ENCODE measurements around the gene ZSCAN26. TPM values are rescaled to one million over a fixed set of nuclear protein-coding genes. Genes with fewer than 3 reads are reported as not detected.

The ZSCAN26 gene
- polyA plus RNA-seq, 1 of the 3 experiments (the other 2 are of a cell fraction): 11.0 TPM

GRCh38 chr6:28312939-28313338 is 46.0 kb downstream of the ZSCAN26 start (continued):
- TF ChIP-seq CTCF (IDR thresholded peaks at IDR 0.05): no peak
- no peak for TF ChIP-seq IRF3 (IDR thresholded peaks at IDR 0.05; ENCODE audit: low read depth, low read length)
- TF ChIP-seq EP300 (IDR thresholded peaks at IDR 0.05; ENCODE audit: borderline replicate concordance in 1 of 2, low read depth in 1 of 2, low read length in 1 of 2): no peak

- Histone ChIP-seq H3K9me2 (no peaks in the 10 kb centered on the region), H3K36me3 (replicated peaks in 1 of 2; ENCODE audit: control insufficient read depth in 1 of 2, insufficient read depth in 2 of 2, low read length in 1 of 2) (no peaks in the 10 kb centered on the region), H3K4me3 (ENCODE audit: low read depth in 2 of 2, low read length in 1 of 2) (no peak overlapping the region), H3K9ac (no peak overlapping the region), H2AFZ (ENCODE audit: low read depth) (no peak overlapping the region), H3K4me2 (no peak overlapping the region), H3K27me3 (ENCODE audit: insufficient read depth) (no peaks in the 10 kb centered on the region), H3F3A (replicated peaks; ENCODE audit: insufficient read depth) (no peaks in the 10 kb centered on the region), H4K20me1 (ENCODE audit: insufficient read depth) (no peaks in the 10 kb centered on the region), H3K27ac (ENCODE audit: low read depth in 2 of 2, low read length in 1 of 2) (peak overlapping the region in 1 of 2 experiments; percentile 12; a peak in 1 of 4 replicates), H3K9me3 (no peaks in the 10 kb centered on the region), H3K79me2 (ENCODE audit: insufficient read depth) (no peaks in the 10 kb centered on the region), H3K4me1 (ENCODE audit: control insufficient read depth in 1 of 2, insufficient read depth in 2 of 2, low read depth in 1 of 2, low read length in 1 of 2) (peaks cover 0 to 8% of the 10 kb centered on the region in 2 experiments; a peak in 2 of 4 replicates)
- CTCF ChIA-PET: interaction anchor here (0.6 to 2.3 kb wide), 3 partner anchors 17 to 49 kb away, joined by 3 to 6 read pairs (median 5); no protein-coding TSS in a partner anchor
- DNase-seq: peak; percentile 55
- POLR2A ChIA-PET: interaction anchor here (2.3 kb wide), 1 partner anchor 20 kb away, joined by 8 read pairs; no protein-coding TSS in a partner anchor
- 48% methylated on average over 3 of the region's 3 CpGs for WGBS (ENCODE audit: low lambda C conversion rate)
- TF ChIP-seq TEAD4 (IDR thresholded peaks at IDR 0.05; ENCODE audit: borderline replicate concordance, insufficient read depth) (no peak), EP300 (IDR thresholded peaks at IDR 0.05; ENCODE audit: borderline replicate concordance in 1 of 2, low read depth in 1 of 2, low read length in 1 of 2) (peak in 1 of 2 experiments; percentile 51; a peak in 1 of 4 replicates), MEF2A (IDR thresholded peaks at IDR 0.05; ENCODE audit: borderline replicate concordance, low read depth) (no peak), FOSL2 (IDR thresholded peaks at IDR 0.05; ENCODE audit: borderline replicate concordance, low read depth) (no peak), YY1 (IDR thresholded peaks at IDR 0.05; ENCODE audit: low read depth) (no peak), CHD2 (IDR thresholded peaks at IDR 0.05; ENCODE audit: low read length, partially characterized antibody) (peak; percentile 47), SMC3 (IDR thresholded peaks at IDR 0.05; ENCODE audit: low read depth, low read length) (no peak), FOXM1 (IDR thresholded peaks at IDR 0.05; ENCODE audit: low read depth) (no peak), CTCF (IDR thresholded peaks at IDR 0.05) (no peak), RFX5 (IDR thresholded peaks at IDR 0.05; ENCODE audit: low read length) (no peak), EZH2phosphoT487 (IDR thresholded peaks at IDR 0.05; ENCODE audit: borderline replicate concordance, low read depth) (no peak), NFIC (IDR thresholded peaks at IDR 0.05; ENCODE audit: borderline replicate concordance) (peak; percentile 30; the same call in 1 of the 2 replicates), TCF12 (IDR thresholded peaks at IDR 0.05) (no peak), ELF1 (IDR thresholded peaks at IDR 0.05) (no peak), JUND (IDR thresholded peaks at IDR 0.05) (no peak), ZBTB33 (IDR thresholded peaks at IDR 0.05; ENCODE audit: borderline replicate concordance, low read depth) (no peak), NRF1 (IDR thresholded peaks at IDR 0.05; ENCODE audit: low read depth, low read length) (no peak), MAX (IDR thresholded peaks at IDR 0.05; ENCODE audit: low read depth) (no peak), RCOR1 (IDR thresholded peaks at IDR 0.05; ENCODE audit: low read length) (peak; percentile 58; the same call in 1 of the 2 replicates), RXRA (IDR thresholded peaks at IDR 0.05; ENCODE audit: borderline replicate concordance, low read depth) (no peak), USF1 (IDR thresholded peaks at IDR 0.05; ENCODE audit: borderline replicate concordance, low read depth) (no peak), RAD21 (IDR thresholded peaks at IDR 0.05; ENCODE audit: low read length) (peak; percentile 16)
These were observed 48.7 kb downstream of the ZSCAN26 start for GRCh38 chr6:28315628-28316027.
